Mucosa of stomach (tissue), 1 donor: ENCODE data around the gene TLE2.
"Not testable (repeated sequence)": the region's sequence is repeated elsewhere in the genome, so short reads cannot be mapped to it uniquely, and the experiment has no call there.

ENCODE experiments used
- H3K27me3 ChIP-seq: one replicate; pipeline ENCODE4 v1.7.0; 2013; ENCODE audit warnings: mild to moderate bottlenecking, low read length; ENCODE audit not compliant: control insufficient read depth, insufficient read depth
- H3K36me3 ChIP-seq: one replicate; pipeline ENCODE4 v1.7.0; 2013; ENCODE audit warnings: low read length; ENCODE audit not compliant: control insufficient read depth, insufficient read depth
- H3K4me1 ChIP-seq: one replicate; pipeline ENCODE4 v1.7.0; 2013; ENCODE audit warnings: mild to moderate bottlenecking, low read length; ENCODE audit not compliant: control insufficient read depth, insufficient read depth
- H3K4me3 ChIP-seq: one replicate; pipeline ENCODE4 v1.7.0; 2013; ENCODE audit warnings: low read length
- H3K9ac ChIP-seq: one replicate; pipeline ENCODE4 v1.7.0; 2013; ENCODE audit warnings: mild to moderate bottlenecking, low read length, moderate library complexity
- H3K9me3 ChIP-seq: one replicate; pipeline ENCODE4 v1.7.0; 2013; ENCODE audit warnings: mild to moderate bottlenecking, low read length, moderate library complexity; ENCODE audit not compliant: control insufficient read depth
- donor health status: Pancreatic carcinoma.

The TLE2 gene

GRCh38 chr19:3054265-3054971, 25.3 kb upstream of the TLE2 start:
- Histone ChIP-seq H3K4me1 (peaks cover 46% of the 10 kb centered on the region), H3K4me3 (no peak overlapping the region), H3K36me3 (peaks cover 19% of the 10 kb centered on the region), H3K9ac (no peak overlapping the region), H3K27me3 (no peaks in the 10 kb centered on the region), H3K9me3 (no peaks in the 10 kb centered on the region)

GRCh38 chr19:3053780-3054179, 24.7 kb upstream of the TLE2 start:
- Histone ChIP-seq H3K9ac (no peak overlapping the region), H3K4me3 (no peak overlapping the region), H3K27me3 (no peaks in the 10 kb centered on the region), H3K36me3 (peaks cover 17% of the 10 kb centered on the region), H3K4me1 (peaks cover 46% of the 10 kb centered on the region), H3K9me3 (no peaks in the 10 kb centered on the region)

GRCh38 chr19:3053218-3053621, 24.1 kb upstream of the TLE2 start:
- no peaks in the 10 kb centered on the region for H3K9me3 ChIP-seq
- H3K4me1 ChIP-seq, result peaks cover 41% of the 10 kb centered on the region
- H3K4me3 ChIP-seq, result no peak overlapping the region
- H3K9ac ChIP-seq, result no peak overlapping the region
- H3K27me3 ChIP-seq, result no peaks in the 10 kb centered on the region
- peaks cover 12% of the 10 kb centered on the region for H3K36me3 ChIP-seq

GRCh38 chr19:3050016-3050415, 20.9 kb upstream of the TLE2 start:
- H3K9ac ChIP-seq, H3K27me3 ChIP-seq, H3K36me3 ChIP-seq, H3K9me3 ChIP-seq, H3K4me3 ChIP-seq: not testable (repeated sequence)
- H3K4me1 ChIP-seq, result peaks cover 18% of the 10 kb centered on the region

GRCh38 chr19:3049089-3049488, 20.0 kb upstream of the TLE2 start:
- peaks cover 14% of the 10 kb centered on the region for H3K4me1 ChIP-seq
- no peaks in the 10 kb centered on the region for H3K9me3 ChIP-seq
- no peak overlapping the region for H3K4me3 ChIP-seq
- H3K9ac ChIP-seq, result no peak overlapping the region
- no peaks in the 10 kb centered on the region for H3K36me3 ChIP-seq
- H3K27me3 ChIP-seq, result no peaks in the 10 kb centered on the region

- no peaks in the 10 kb centered on the region for H3K27me3 ChIP-seq
- H3K4me3 ChIP-seq, result no peak overlapping the region
- peaks cover 14% of the 10 kb centered on the region for H3K4me1 ChIP-seq
- no peaks in the 10 kb centered on the region for H3K9me3 ChIP-seq
- H3K36me3 ChIP-seq, result no peaks in the 10 kb centered on the region
- no peak overlapping the region for H3K9ac ChIP-seq
Measured at GRCh38 chr19:3048190-3048533, 19.1 kb upstream of the TLE2 start.

- H3K9me3 ChIP-seq, result no peaks in the 10 kb centered on the region
- H3K4me3 ChIP-seq, result no peak overlapping the region
- H3K27me3 ChIP-seq, result no peaks in the 10 kb centered on the region
- H3K4me1 ChIP-seq, result peaks cover 14% of the 10 kb centered on the region
- H3K9ac ChIP-seq, result no peak overlapping the region
- no peaks in the 10 kb centered on the region for H3K36me3 ChIP-seq
Measured at GRCh38 chr19:3047496-3048189, 18.6 kb upstream of the TLE2 start.

- Histone ChIP-seq H3K27me3 (no peaks in the 10 kb centered on the region), H3K4me3 (no peak overlapping the region), H3K4me1 (peaks cover 14% of the 10 kb centered on the region), H3K36me3 (no peaks in the 10 kb centered on the region), H3K9me3 (no peaks in the 10 kb centered on the region), H3K9ac (no peak overlapping the region)
Measured at GRCh38 chr19:3046698-3047495, 17.8 kb upstream of the TLE2 start.

- H3K4me3 ChIP-seq, result no peak overlapping the region
- no peak overlapping the region for H3K9ac ChIP-seq
- H3K27me3 ChIP-seq, result no peaks in the 10 kb centered on the region
- H3K4me1 ChIP-seq, result peaks cover 11% of the 10 kb centered on the region
- H3K36me3 ChIP-seq, result no peaks in the 10 kb centered on the region
- H3K9me3 ChIP-seq, result no peaks in the 10 kb centered on the region
Measured at GRCh38 chr19:3045885-3046697, 17.0 kb upstream of the TLE2 start.

- Histone ChIP-seq H3K9me3 (no peaks in the 10 kb centered on the region), H3K9ac (no peak overlapping the region), H3K4me1 (peaks cover 8% of the 10 kb centered on the region), H3K36me3 (no peaks in the 10 kb centered on the region), H3K27me3 (no peaks in the 10 kb centered on the region), H3K4me3 (no peak overlapping the region)
Measured at GRCh38 chr19:3045191-3045590, 16.1 kb upstream of the TLE2 start.

- Histone ChIP-seq H3K9ac (no peak overlapping the region), H3K4me3 (no peak overlapping the region), H3K36me3 (no peaks in the 10 kb centered on the region), H3K4me1 (peaks cover 2% of the 10 kb centered on the region), H3K9me3 (no peaks in the 10 kb centered on the region), H3K27me3 (no peaks in the 10 kb centered on the region)
Measured at GRCh38 chr19:3042621-3043267, 13.7 kb upstream of the TLE2 start.
